Measurements from ENCODE around the gene COMMD7.
A peak's percentile ranks its signal among the peaks of the same experiment; 100 is the strongest.
"Not testable (repeated sequence)": the region's sequence is repeated elsewhere in the genome, so short reads cannot be mapped to it uniquely, and the experiment has no call there.

The COMMD7 gene

DNA sequence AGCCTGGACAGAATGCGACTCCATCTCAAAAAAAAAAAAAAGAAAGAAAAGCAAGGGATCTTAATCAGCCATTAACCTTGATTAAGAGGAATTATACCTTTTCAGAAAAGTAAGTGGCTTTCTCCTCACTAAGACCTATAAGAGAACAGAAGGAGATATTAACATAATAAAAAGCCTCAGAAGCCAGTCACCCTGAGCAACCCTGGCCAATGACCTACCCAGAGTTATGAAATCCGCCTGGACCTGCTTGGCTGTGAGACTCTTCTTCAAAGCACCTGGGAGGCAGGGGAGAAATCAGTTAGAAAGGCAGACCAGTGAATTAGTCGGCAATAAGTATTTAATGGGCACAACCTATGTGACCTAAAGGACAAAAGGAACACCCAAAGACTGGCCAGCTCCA, 36.8 kb downstream of the COMMD7 start:
- H3K27me3 ChIP-seq (ENCODE audit: insufficient read depth, low read depth), result no peaks in the 10 kb centered on the region
- H3K4me2 ChIP-seq, result peak overlapping the region; percentile 29; the same call in 1 of the 2 replicates
- no peak overlapping the region for H3K4me3 ChIP-seq (IDR thresholded peaks at IDR 0.05; ENCODE audit: insufficient read depth, low read depth, low read length)
- peaks cover 88% of the 10 kb centered on the region for H3K4me1 ChIP-seq (ENCODE audit: low read depth, poor library complexity, severe bottlenecking)
- H3K79me2 ChIP-seq (ENCODE audit: insufficient read depth, low read depth), result no peaks in the 10 kb centered on the region; the same call in 1 of the 2 replicates
- peak overlapping the region; percentile 98; the same call in 1 of the 2 replicates for H3K27ac ChIP-seq
- H4K20me1 ChIP-seq (ENCODE audit: insufficient read depth), result no peaks in the 10 kb centered on the region
- H3K9ac ChIP-seq, result no peak overlapping the region
- H3K36me3 ChIP-seq (ENCODE audit: insufficient read depth), result peaks cover 6% of the 10 kb centered on the region; the same call in 1 of the 2 replicates
- TF ChIP-seq, protein P1, sequence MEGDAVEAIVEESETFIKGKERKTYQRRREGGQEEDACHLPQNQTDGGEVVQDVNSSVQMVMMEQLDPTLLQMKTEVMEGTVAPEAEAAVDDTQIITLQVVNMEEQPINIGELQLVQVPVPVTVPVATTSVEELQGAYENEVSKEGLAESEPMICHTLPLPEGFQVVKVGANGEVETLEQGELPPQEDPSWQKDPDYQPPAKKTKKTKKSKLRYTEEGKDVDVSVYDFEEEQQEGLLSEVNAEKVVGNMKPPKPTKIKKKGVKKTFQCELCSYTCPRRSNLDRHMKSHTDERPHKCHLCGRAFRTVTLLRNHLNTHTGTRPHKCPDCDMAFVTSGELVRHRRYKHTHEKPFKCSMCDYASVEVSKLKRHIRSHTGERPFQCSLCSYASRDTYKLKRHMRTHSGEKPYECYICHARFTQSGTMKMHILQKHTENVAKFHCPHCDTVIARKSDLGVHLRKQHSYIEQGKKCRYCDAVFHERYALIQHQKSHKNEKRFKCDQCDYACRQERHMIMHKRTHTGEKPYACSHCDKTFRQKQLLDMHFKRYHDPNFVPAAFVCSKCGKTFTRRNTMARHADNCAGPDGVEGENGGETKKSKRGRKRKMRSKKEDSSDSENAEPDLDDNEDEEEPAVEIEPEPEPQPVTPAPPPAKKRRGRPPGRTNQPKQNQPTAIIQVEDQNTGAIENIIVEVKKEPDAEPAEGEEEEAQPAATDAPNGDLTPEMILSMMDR (conservative IDR thresholded peaks at IDR 0.05; ENCODE audit: low read depth, low read length), result no peak
- H2AFZ ChIP-seq (ENCODE audit: low read depth), result no peak overlapping the region

GRCh38 chr20:32702706-32703425, 40.4 kb downstream of the COMMD7 start:
- no peak overlapping the region for H3K4me3 ChIP-seq (IDR thresholded peaks at IDR 0.05; ENCODE audit: insufficient read depth, low read depth, low read length)
- TF ChIP-seq, protein P1 (conservative IDR thresholded peaks at IDR 0.05; ENCODE audit: low read depth, low read length), result no peak
- peaks cover 6% of the 10 kb centered on the region; the same call in 1 of the 2 replicates for H3K36me3 ChIP-seq (ENCODE audit: insufficient read depth)
- no peaks in the 10 kb centered on the region; the same call in 1 of the 2 replicates for H3K79me2 ChIP-seq (ENCODE audit: insufficient read depth, low read depth)
- H4K20me1 ChIP-seq (ENCODE audit: insufficient read depth), result no peaks in the 10 kb centered on the region
- H3K9ac ChIP-seq, result peak overlapping the region; percentile 89
- peaks cover 97% of the 10 kb centered on the region for H3K4me1 ChIP-seq (ENCODE audit: low read depth, poor library complexity, severe bottlenecking)
- peak overlapping the region; percentile 7; the same call in 1 of the 2 replicates for H2AFZ ChIP-seq (ENCODE audit: low read depth)
- peak overlapping the region; percentile 86 for H3K4me2 ChIP-seq
- H3K27me3 ChIP-seq (ENCODE audit: insufficient read depth, low read depth), result no peaks in the 10 kb centered on the region
- peak overlapping the region; percentile 98 for H3K27ac ChIP-seq

GRCh38 chr20:32697608-32698007, 45.7 kb downstream of the COMMD7 start:
- no peaks in the 10 kb centered on the region for H3K27me3 ChIP-seq (ENCODE audit: insufficient read depth, low read depth)
- TF ChIP-seq, protein P1 (conservative IDR thresholded peaks at IDR 0.05; ENCODE audit: low read depth, low read length), result no peak
- no peak overlapping the region for H3K4me3 ChIP-seq (IDR thresholded peaks at IDR 0.05; ENCODE audit: insufficient read depth, low read depth, low read length)
- peak overlapping the region; percentile 46; the same call in 1 of the 2 replicates for H3K4me2 ChIP-seq
- H2AFZ ChIP-seq (ENCODE audit: low read depth), result no peak overlapping the region; the same call in 1 of the 2 replicates
- H3K36me3 ChIP-seq (ENCODE audit: insufficient read depth), result no peaks in the 10 kb centered on the region
- H3K9ac ChIP-seq, result no peak overlapping the region
- H3K79me2 ChIP-seq (ENCODE audit: insufficient read depth, low read depth), result no peaks in the 10 kb centered on the region
- peaks cover 97% of the 10 kb centered on the region for H3K4me1 ChIP-seq (ENCODE audit: low read depth, poor library complexity, severe bottlenecking)
- no peaks in the 10 kb centered on the region for H4K20me1 ChIP-seq (ENCODE audit: insufficient read depth)
- H3K27ac ChIP-seq, result peak overlapping the region; percentile 29

DNA sequence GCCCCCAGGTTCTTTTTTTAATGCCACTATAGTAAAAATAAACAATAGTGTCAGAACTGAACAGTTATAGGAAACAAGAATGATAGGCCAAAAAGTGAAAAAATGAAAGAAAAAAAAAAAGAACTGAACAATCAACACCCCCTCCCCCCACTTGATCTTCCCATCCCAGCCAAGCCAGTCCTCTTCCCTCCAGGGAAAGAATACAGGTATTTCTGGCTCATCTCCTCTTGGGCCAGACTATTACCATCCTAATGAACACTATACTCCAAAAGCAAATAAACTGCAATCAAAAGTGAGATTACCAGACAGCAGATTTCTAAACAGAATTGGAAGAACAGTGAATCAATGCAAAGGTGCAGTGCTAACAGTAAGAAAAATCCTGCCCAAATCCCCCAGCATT, 48.2 kb downstream of the COMMD7 start:
- H3K4me2 ChIP-seq, result no peak overlapping the region; the same call in 1 of the 2 replicates
- no peaks in the 10 kb centered on the region for H3K36me3 ChIP-seq (ENCODE audit: insufficient read depth)
- H3K79me2 ChIP-seq (ENCODE audit: insufficient read depth, low read depth), result no peaks in the 10 kb centered on the region
- peaks cover 82% of the 10 kb centered on the region for H3K4me1 ChIP-seq (ENCODE audit: low read depth, poor library complexity, severe bottlenecking)
- H3K9ac ChIP-seq, result no peak overlapping the region
- no peak overlapping the region for H2AFZ ChIP-seq (ENCODE audit: low read depth)
- no peaks in the 10 kb centered on the region for H4K20me1 ChIP-seq (ENCODE audit: insufficient read depth)
- no peaks in the 10 kb centered on the region for H3K27me3 ChIP-seq (ENCODE audit: insufficient read depth, low read depth)
- peak overlapping the region; percentile 6; the same call in 1 of the 2 replicates for H3K27ac ChIP-seq
- H3K4me3 ChIP-seq (IDR thresholded peaks at IDR 0.05; ENCODE audit: insufficient read depth, low read depth, low read length), result no peak overlapping the region
- TF ChIP-seq, protein P1 (conservative IDR thresholded peaks at IDR 0.05; ENCODE audit: low read depth, low read length), result no peak

- not testable (repeated sequence) for H4K20me1 ChIP-seq (ENCODE audit: insufficient read depth); H3K27me3 ChIP-seq (ENCODE audit: insufficient read depth, low read depth); H3K4me3 ChIP-seq (IDR thresholded peaks at IDR 0.05; ENCODE audit: insufficient read depth, low read depth, low read length); H3K79me2 ChIP-seq (ENCODE audit: insufficient read depth, low read depth); H2AFZ ChIP-seq (ENCODE audit: low read depth); H3K4me2 ChIP-seq; H3K36me3 ChIP-seq (ENCODE audit: insufficient read depth); H3K27ac ChIP-seq; H3K9ac ChIP-seq
- H3K4me1 ChIP-seq (ENCODE audit: low read depth, poor library complexity, severe bottlenecking), result peaks cover 48% of the 10 kb centered on the region
Measured at GRCh38 chr20:32688966-32689365, 54.3 kb downstream of the COMMD7 start.

Data from KMS-11 (cell line).